ENCODE measurements around the gene SORL1.
A peak's percentile ranks its signal among the peaks of the same experiment; 100 is the strongest.
"Not testable (repeated sequence)": the region's sequence is repeated elsewhere in the genome, so short reads cannot be mapped to it uniquely, and the experiment has no call there.

SORL1 gene

GRCh38 chr11:121476379-121477032 is 24.4 kb downstream of the SORL1 start:
- no peaks in the 10 kb centered on the region for H3K27me3 ChIP-seq (ENCODE audit: control insufficient read depth, insufficient read depth, low read length)
- no peaks in the 10 kb centered on the region for H3K36me3 ChIP-seq (ENCODE audit: control insufficient read depth, insufficient read depth, low read length)
- no peak overlapping the region for H3K27ac ChIP-seq (ENCODE audit: low read length)
- no CpG with 5 or more reads among the region's 5 CpGs for WGBS (ENCODE audit: insufficient coverage, insufficient read length)
- no peak overlapping the region for H3K4me3 ChIP-seq (ENCODE audit: low read length)
- no peak for DNase-seq (ENCODE audit: low read depth, low spot score)
- peaks cover 12% of the 10 kb centered on the region for H3K4me1 ChIP-seq (ENCODE audit: control insufficient read depth, insufficient read depth, low read length)
- H3K9me3 ChIP-seq (ENCODE audit: control insufficient read depth, insufficient read depth, low read length), result no peaks in the 10 kb centered on the region

DNA sequence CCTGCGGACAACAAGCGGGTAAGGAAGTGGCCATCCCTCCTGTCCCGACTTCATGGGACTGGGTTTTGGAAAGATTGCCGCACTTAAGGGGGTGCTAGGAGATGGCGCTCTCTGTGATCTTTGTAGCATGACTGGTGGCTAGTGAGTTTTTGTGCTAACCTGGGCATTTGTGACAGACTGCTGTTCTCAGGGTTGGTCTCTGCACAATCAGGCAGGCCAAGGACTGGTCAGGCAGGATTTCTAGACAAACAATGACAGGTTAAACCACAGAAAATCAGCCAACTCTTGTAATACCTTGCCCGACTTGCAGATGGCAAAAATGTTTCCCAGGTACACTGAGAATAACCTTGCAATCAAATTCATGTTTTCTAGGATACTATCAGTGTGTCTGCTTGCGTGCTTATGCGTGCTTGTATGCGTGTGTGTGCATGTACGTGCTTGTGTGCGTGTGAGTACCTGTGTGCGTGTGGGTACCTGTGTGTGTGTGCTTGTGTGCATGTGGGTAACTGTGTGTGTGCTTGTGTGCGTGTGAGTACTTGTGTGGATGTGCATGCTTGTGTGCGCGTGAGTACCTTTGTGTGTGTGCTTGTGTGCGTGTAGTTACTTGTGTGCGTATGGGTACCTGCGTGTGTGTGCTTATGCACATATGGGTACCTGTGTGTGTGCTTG is 26.2 kb downstream of the SORL1 start:
- peak overlapping the region; percentile 20 for H3K27ac ChIP-seq (ENCODE audit: low read length)
- peaks cover 19% of the 10 kb centered on the region for H3K4me1 ChIP-seq (ENCODE audit: control insufficient read depth, insufficient read depth, low read length)
- DNase-seq (ENCODE audit: low read depth, low spot score), result no peak
- H3K27me3 ChIP-seq (ENCODE audit: control insufficient read depth, insufficient read depth, low read length), result no peaks in the 10 kb centered on the region
- no CpG with 5 or more reads among the region's 18 CpGs for WGBS (ENCODE audit: insufficient coverage, insufficient read length)
- no peaks in the 10 kb centered on the region for H3K36me3 ChIP-seq (ENCODE audit: control insufficient read depth, insufficient read depth, low read length)
- no peak overlapping the region for H3K4me3 ChIP-seq (ENCODE audit: low read length)
- no peaks in the 10 kb centered on the region for H3K9me3 ChIP-seq (ENCODE audit: control insufficient read depth, insufficient read depth, low read length)

DNA sequence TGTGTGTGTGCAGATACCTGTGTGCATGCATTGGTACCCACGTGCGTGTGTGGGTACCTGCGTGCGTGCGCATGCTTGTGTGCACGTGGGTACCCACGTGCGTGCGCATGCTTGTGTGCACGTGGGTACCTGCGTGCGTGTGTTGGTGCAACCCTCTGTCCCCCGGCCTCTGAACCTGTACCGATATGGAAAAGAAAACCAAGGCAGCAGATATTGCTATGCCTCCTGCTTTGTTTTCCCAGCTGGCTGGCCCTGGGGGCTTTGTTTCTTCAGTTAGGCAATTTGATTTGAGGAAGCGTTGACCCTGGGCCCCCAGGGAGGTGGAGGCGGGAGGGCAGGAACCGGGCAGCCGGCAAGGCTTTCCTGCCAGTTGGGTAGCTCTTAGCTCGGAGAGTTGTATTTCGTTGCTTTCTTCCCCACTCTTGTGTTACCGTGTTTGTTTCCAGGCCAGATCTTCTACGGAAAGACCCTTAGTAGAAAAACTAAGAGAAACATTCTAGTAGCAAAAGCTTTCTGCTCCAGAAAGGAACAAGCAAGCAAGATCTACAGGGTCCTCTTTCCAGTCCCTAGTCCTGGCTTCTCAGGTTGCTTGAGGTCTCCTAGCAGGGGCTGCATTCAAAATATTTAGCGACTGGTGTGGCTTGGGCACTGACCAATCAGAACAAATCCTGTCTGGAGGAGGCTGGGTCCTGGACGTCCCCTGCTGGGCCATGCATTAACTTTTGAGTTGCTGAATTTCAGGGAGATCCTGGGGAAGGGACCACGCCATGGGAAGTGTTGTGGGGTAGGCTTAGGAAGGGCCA is 27.0 kb downstream of the SORL1 start:
- no peaks in the 10 kb centered on the region for H3K27me3 ChIP-seq (ENCODE audit: control insufficient read depth, insufficient read depth, low read length)
- no peak overlapping the region for H3K4me3 ChIP-seq (ENCODE audit: low read length)
- peaks cover 19% of the 10 kb centered on the region for H3K4me1 ChIP-seq (ENCODE audit: control insufficient read depth, insufficient read depth, low read length)
- H3K27ac ChIP-seq (ENCODE audit: low read length), result peak overlapping the region; percentile 47
- DNase-seq (ENCODE audit: low read depth, low spot score), result peak; percentile 73
- H3K36me3 ChIP-seq (ENCODE audit: control insufficient read depth, insufficient read depth, low read length), result no peaks in the 10 kb centered on the region
- H3K9me3 ChIP-seq (ENCODE audit: control insufficient read depth, insufficient read depth, low read length), result no peaks in the 10 kb centered on the region
- WGBS (ENCODE audit: insufficient coverage, insufficient read length), result no CpG with 5 or more reads among the region's 25 CpGs

DNA sequence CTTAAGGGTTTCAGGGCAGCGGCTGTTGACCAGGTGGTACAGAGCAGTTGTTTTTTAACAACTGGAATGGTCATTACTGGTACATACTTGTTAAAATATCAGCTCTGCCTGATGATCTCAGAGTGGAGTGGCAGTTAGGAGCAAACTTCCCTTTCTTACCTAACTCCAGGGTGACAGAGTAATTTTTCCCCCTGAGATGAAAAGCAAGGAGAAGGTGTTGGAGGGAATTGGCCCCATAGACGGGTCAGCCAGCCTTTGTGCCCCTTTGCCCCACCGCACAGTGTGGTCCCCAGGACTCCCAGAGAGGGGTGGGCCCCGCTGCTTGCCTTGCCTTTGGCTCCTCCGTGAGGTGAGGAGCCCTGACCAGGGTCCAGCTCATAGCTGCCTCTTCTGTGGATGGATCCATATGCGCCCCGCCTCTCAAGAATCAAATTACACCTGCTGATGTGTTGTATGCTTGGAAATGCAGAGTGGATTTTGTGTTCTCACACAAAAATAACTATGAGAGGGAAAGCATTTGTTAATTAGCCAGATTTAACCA is 27.7 kb downstream of the SORL1 start:
- H3K27ac ChIP-seq (ENCODE audit: low read length), result peak overlapping the region; percentile 47
- H3K36me3 ChIP-seq (ENCODE audit: control insufficient read depth, insufficient read depth, low read length), result no peaks in the 10 kb centered on the region
- peaks cover 19% of the 10 kb centered on the region for H3K4me1 ChIP-seq (ENCODE audit: control insufficient read depth, insufficient read depth, low read length)
- H3K4me3 ChIP-seq (ENCODE audit: low read length), result no peak overlapping the region
- H3K27me3 ChIP-seq (ENCODE audit: control insufficient read depth, insufficient read depth, low read length), result no peaks in the 10 kb centered on the region
- no CpG with 5 or more reads among the region's 7 CpGs for WGBS (ENCODE audit: insufficient coverage, insufficient read length)
- DNase-seq (ENCODE audit: low read depth, low spot score), result no peak
- H3K9me3 ChIP-seq (ENCODE audit: control insufficient read depth, insufficient read depth, low read length), result no peaks in the 10 kb centered on the region

DNA sequence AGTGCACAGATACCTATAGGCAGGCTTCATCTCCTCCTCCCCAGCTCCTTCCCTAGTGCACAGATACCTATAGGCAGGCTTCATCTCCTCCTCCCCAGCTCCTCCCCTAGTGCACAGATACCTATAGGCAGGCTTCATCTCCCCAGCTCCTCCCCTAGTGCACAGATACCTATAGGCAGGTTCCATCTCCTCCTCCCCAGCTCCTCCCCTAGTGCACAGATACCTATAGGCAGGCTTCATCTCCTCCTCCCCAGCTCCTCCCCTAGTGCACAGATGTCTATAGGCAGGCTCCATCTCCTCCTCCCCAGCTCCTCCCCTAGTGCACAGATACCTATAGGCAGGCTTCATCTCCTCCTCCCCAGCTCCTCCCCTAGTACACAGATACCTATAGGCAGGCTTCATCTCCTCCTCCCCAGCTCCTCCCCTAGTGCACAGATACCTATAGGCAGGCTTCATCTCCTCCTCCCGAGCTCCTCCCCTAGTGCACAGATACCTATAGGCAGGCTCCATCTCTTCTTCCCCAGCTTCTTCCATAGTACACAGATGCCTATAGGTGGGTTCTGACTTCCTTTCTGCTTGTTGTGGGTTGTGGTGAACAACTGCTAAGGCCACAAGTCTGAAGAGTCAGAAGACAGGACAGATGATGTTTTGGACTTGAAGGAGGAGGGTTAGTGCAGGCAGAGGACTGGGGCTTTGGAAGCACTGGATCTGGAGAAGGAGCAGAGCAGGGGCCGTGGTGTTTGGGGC is 29.5 kb downstream of the SORL1 start:
- H3K9me3 ChIP-seq (ENCODE audit: control insufficient read depth, insufficient read depth, low read length); H3K27me3 ChIP-seq (ENCODE audit: control insufficient read depth, insufficient read depth, low read length); H3K27ac ChIP-seq (ENCODE audit: low read length); DNase-seq (ENCODE audit: low read depth, low spot score); H3K4me3 ChIP-seq (ENCODE audit: low read length); H3K36me3 ChIP-seq (ENCODE audit: control insufficient read depth, insufficient read depth, low read length): not testable (repeated sequence)
- H3K4me1 ChIP-seq (ENCODE audit: control insufficient read depth, insufficient read depth, low read length), result peaks cover 19% of the 10 kb centered on the region
- no CpG with 5 or more reads among the region's 2 CpGs for WGBS (ENCODE audit: insufficient coverage, insufficient read length)

DNA sequence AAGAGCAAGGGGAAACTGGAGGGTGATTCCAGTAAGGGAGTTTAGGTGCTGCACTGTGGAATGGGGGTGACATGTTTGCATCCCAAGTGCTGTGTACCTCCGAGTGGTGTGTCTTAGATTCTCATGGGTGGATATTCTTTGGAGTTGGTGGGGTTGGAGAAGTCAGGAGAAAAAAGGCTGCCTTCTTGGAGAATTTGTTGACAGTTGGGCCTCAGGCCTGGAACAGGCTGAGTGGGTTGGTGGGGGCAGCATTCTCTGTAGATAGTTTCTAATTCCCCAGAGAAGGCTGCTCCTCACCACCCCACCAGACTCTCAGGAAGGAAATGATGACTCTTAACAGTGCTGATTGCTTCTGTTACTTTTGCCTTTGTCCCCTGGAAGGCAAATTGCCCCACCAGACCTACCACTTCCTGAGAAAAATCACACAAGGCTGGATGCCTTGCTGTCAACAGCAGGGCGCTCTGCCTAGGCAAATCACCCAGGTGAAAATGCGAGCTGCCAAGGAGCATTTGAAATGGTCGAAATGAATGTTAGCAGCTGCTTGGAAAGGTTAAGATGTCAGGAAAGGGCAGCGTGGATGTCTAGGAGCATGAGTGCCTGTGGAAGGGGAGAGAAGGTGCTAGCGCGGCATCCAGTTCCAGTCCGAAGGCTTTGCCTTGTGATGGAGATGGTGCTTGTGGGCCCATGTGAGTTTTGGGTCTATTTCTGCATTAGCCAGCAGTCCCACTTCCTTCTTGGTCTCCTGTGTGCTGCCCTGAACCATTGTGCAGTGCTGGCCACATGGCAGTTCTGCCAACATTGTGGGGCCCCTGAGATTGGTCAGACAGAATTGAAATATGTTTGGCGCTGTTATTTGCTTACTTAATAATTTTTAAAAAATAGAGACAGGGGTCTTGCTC is 30.4 kb downstream of the SORL1 start:
- Histone ChIP-seq H3K4me1 (ENCODE audit: control insufficient read depth, insufficient read depth, low read length) (peaks cover 19% of the 10 kb centered on the region), H3K27ac (ENCODE audit: low read length) (no peak overlapping the region), H3K4me3 (ENCODE audit: low read length) (no peak overlapping the region), H3K27me3 (ENCODE audit: control insufficient read depth, insufficient read depth, low read length) (no peaks in the 10 kb centered on the region), H3K9me3 (ENCODE audit: control insufficient read depth, insufficient read depth, low read length) (no peaks in the 10 kb centered on the region), H3K36me3 (ENCODE audit: control insufficient read depth, insufficient read depth, low read length) (no peaks in the 10 kb centered on the region)
- DNase-seq (ENCODE audit: low read depth, low spot score), result no peak
- no CpG with 5 or more reads among the region's 9 CpGs for WGBS (ENCODE audit: insufficient coverage, insufficient read length)

DNA sequence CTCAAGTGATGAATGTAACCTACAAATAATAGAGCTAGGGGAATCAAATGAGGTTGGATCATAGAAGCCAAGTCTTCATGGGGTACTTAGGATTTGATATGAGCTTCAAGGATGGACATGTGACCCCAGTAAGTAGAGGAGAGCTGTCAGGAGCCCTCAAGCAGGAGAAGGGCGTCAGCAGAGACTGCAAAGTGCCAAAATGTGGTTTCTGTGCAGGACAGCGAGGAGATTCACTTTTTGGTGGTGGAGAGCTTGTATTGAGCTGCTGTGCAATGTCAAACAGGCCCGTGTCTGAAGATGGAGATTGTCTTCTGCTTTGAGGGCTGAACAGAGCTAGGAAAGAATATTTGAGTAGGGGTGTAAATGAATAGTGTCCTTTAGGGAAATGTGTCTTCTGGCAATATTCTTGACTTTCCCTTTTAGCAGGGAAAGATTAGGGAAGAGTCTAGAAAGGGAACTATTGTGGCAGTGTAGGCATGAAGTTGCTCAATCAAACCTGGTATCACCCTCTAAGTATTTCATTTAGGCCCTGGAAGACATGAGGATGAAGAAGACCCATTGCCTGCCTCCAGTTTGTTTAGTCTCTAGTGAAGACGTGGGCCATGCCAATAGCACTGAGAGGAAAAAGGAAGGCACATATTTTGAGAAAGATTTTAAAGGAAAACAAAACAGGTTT is 31.8 kb downstream of the SORL1 start:
- no peak overlapping the region for H3K27ac ChIP-seq (ENCODE audit: low read length)
- H3K27me3 ChIP-seq (ENCODE audit: control insufficient read depth, insufficient read depth, low read length), result no peaks in the 10 kb centered on the region
- DNase-seq (ENCODE audit: low read depth, low spot score), result no peak
- no peak overlapping the region for H3K4me3 ChIP-seq (ENCODE audit: low read length)
- peaks cover 6% of the 10 kb centered on the region for H3K36me3 ChIP-seq (ENCODE audit: control insufficient read depth, insufficient read depth, low read length)
- WGBS (ENCODE audit: insufficient coverage, insufficient read length), result no CpG with 5 or more reads among the region's 4 CpGs
- H3K9me3 ChIP-seq (ENCODE audit: control insufficient read depth, insufficient read depth, low read length), result no peaks in the 10 kb centered on the region
- H3K4me1 ChIP-seq (ENCODE audit: control insufficient read depth, insufficient read depth, low read length), result peaks cover 12% of the 10 kb centered on the region

GRCh38 chr11:121485216-121485615 is 33.1 kb downstream of the SORL1 start:
- no CpG with 5 or more reads among the region's 7 CpGs for WGBS (ENCODE audit: insufficient coverage, insufficient read length)
- Histone ChIP-seq H3K4me1 (ENCODE audit: control insufficient read depth, insufficient read depth, low read length) (peaks cover 7% of the 10 kb centered on the region), H3K36me3 (ENCODE audit: control insufficient read depth, insufficient read depth, low read length) (peaks cover 9% of the 10 kb centered on the region), H3K4me3 (ENCODE audit: low read length) (no peak overlapping the region), H3K9me3 (ENCODE audit: control insufficient read depth, insufficient read depth, low read length) (no peaks in the 10 kb centered on the region), H3K27me3 (ENCODE audit: control insufficient read depth, insufficient read depth, low read length) (no peaks in the 10 kb centered on the region), H3K27ac (ENCODE audit: low read length) (no peak overlapping the region)
- DNase-seq (ENCODE audit: low read depth, low spot score), result no peak

- H3K36me3 ChIP-seq (ENCODE audit: control insufficient read depth, insufficient read depth, low read length), result peaks cover 9% of the 10 kb centered on the region
Observed at GRCh38 chr11:121486054-121486453, 33.9 kb downstream of the SORL1 start.

More at GRCh38 chr11:121486054-121486453, 33.9 kb downstream of the SORL1 start:
- Histone ChIP-seq H3K27ac (ENCODE audit: low read length) (no peak overlapping the region), H3K9me3 (ENCODE audit: control insufficient read depth, insufficient read depth, low read length) (no peaks in the 10 kb centered on the region), H3K4me1 (ENCODE audit: control insufficient read depth, insufficient read depth, low read length) (peaks cover 7% of the 10 kb centered on the region), H3K4me3 (ENCODE audit: low read length) (no peak overlapping the region), H3K27me3 (ENCODE audit: control insufficient read depth, insufficient read depth, low read length) (no peaks in the 10 kb centered on the region)
- DNase-seq (ENCODE audit: low read depth, low spot score), result no peak
- no CpG with 5 or more reads among the region's 5 CpGs for WGBS (ENCODE audit: insufficient coverage, insufficient read length)

All from iPS DF 6.9 (cell line).